SK-N-SH (cell line): ENCODE results near the gene CCNG2. TPM values are rescaled to one million over a fixed set of nuclear protein-coding genes. Genes with fewer than 3 reads are reported as not detected.

Experiments
- CTCF ChIA-PET: fragments of 300-600, 350-600 bp; formaldehyde crosslinking; extraction: SDS; loops from one replicate; lab custom pipeline; 2021; lab: Yijun Ruan, JAX
- POLR2A ChIA-PET: fragments of 350-600 bp; sonication (Branson Sonifier 250); formaldehyde crosslinking; extraction: SDS; loops from one replicate; lab custom pipeline; 2020; ENCODE audit warnings: antibody characterized with exemption, inconsistent platforms; lab: Yijun Ruan, JAX
- DNase-seq: peaks from one replicate; pipeline ENCODE4 v3.0.0; 2012
- H2AFZ ChIP-seq: fragments of 200-600 bp; sonication (generic); 2 replicates; pipeline ENCODE4 v1.8.1; 2016; ENCODE audit warnings: antibody characterized with exemption, mild to moderate bottlenecking, low read depth
- H3F3A ChIP-seq: fragments of 200-600 bp; sonication (generic); replicated peaks from 2 replicates; pipeline ENCODE3; 2016; ENCODE audit warnings: antibody characterized with exemption, mild to moderate bottlenecking; ENCODE audit not compliant: insufficient read depth
- H3K27ac ChIP-seq, 2 experiments: fragments of 200-500 bp in 1 of 2; fragments of 200-600 bp in 1 of 2; sonication (Bioruptor generic) in 1 of 2; sonication (generic), shearing (Covaris generic) in 1 of 2; 2 replicates each; pipeline versions ENCODE4 v1.5.1 to v1.6.1; 2014 to 2016; ENCODE audit warnings: low read depth in 2 of 2, inconsistent platforms in 1 of 2, low read length in 1 of 2, mild to moderate bottlenecking in 1 of 2, mixed read lengths in 1 of 2
- H3K27me3 ChIP-seq: fragments of 200-600 bp; sonication (generic), shearing (Covaris generic); 2 replicates; pipeline ENCODE4 v1.6.1; 2016; ENCODE audit warnings: mixed run types; ENCODE audit not compliant: insufficient read depth
- H3K36me3 ChIP-seq, 2 experiments: fragments of 200-500 bp in 1 of 2; fragments of 200-600 bp in 1 of 2; sonication (Bioruptor generic) in 1 of 2; sonication (generic) in 1 of 2; replicated peaks in 1 of 2; 2 replicates each; pipeline versions ENCODE3 to v1.5.1; 2014 to 2016; ENCODE audit warnings: low read length in 1 of 2, mild to moderate bottlenecking in 1 of 2; ENCODE audit not compliant: insufficient read depth in 2 of 2, control insufficient read depth in 1 of 2
- H3K4me1 ChIP-seq, 2 experiments: fragments of 200-500 bp in 1 of 2; fragments of 200-600 bp in 1 of 2; sonication (Bioruptor generic) in 1 of 2; sonication (generic), shearing (Covaris generic) in 1 of 2; 2 replicates each; pipeline versions ENCODE4 v1.5.1 to v1.6.1; 2014 to 2016; ENCODE audit warnings: low read depth in 1 of 2, low read length in 1 of 2, mixed run types in 1 of 2; ENCODE audit not compliant: insufficient read depth in 2 of 2, control insufficient read depth in 1 of 2
- H3K4me2 ChIP-seq: fragments of 200-600 bp; sonication (generic), shearing (Covaris generic); 2 replicates; pipeline ENCODE4 v1.6.1; 2017; ENCODE audit warnings: mixed run types
- H3K4me3 ChIP-seq, 2 experiments: fragments of 200-500 bp in 1 of 2; fragments of 200-600 bp in 1 of 2; sonication (Bioruptor generic) in 1 of 2; sonication (generic), shearing (Covaris generic) in 1 of 2; 2 replicates each; pipeline versions ENCODE4 v1.5.1 to v1.8.1; 2014 to 2016; ENCODE audit warnings: low read depth in 2 of 2, inconsistent platforms in 1 of 2, low read length in 1 of 2, mild to moderate bottlenecking in 1 of 2, mixed read lengths in 1 of 2, moderate library complexity in 1 of 2
- H3K79me2 ChIP-seq: fragments of 200-600 bp; sonication (generic); 2 replicates; pipeline ENCODE4 v1.8.1; 2017; ENCODE audit warnings: mild to moderate bottlenecking; ENCODE audit not compliant: insufficient read depth
- H3K9ac ChIP-seq: fragments of 200-600 bp; sonication (generic); 2 replicates; pipeline ENCODE4 v1.6.1; 2017; ENCODE audit warnings: mixed run types
- H3K9me2 ChIP-seq: fragments of 200-600 bp; sonication (generic); 2 replicates; pipeline ENCODE4 v1.6.1; 2017; ENCODE audit warnings: mixed run types
- H3K9me3 ChIP-seq: fragments of 200-600 bp; sonication (generic); 2 replicates; pipeline ENCODE4 v1.6.1; 2017; ENCODE audit warnings: mixed run types, mild to moderate bottlenecking, moderate library complexity
- H4K20me1 ChIP-seq: fragments of 200-600 bp; sonication (generic); 2 replicates; pipeline ENCODE4 v1.6.1; 2017; ENCODE audit warnings: mild to moderate bottlenecking, mixed run types; ENCODE audit not compliant: insufficient read depth
- CHD2 ChIP-seq: fragments of 150-350 bp; IDR thresholded peaks from 2 replicates; pipeline ENCODE4 v1.6.1; 2018; ENCODE audit warnings: low read length; ENCODE audit not compliant: partially characterized antibody
- CTCF ChIP-seq: fragments of 200-600 bp; sonication (generic); IDR thresholded peaks from 2 replicates; pipeline ENCODE4 v1.6.1; 2017; ENCODE audit warnings: antibody characterized with exemption, mild to moderate bottlenecking, moderate library complexity
- ELF1 ChIP-seq: IDR thresholded peaks from 2 replicates; pipeline ENCODE4 v1.4.0; 2012
- EP300 ChIP-seq, 2 experiments: IDR thresholded peaks; 2 replicates each; pipeline versions ENCODE4 v1.4.0 to v1.6.1; 2012; ENCODE audit warnings: borderline replicate concordance in 1 of 2, low read depth in 1 of 2, low read length in 1 of 2
- EZH2phosphoT487 ChIP-seq: fragments of 200-600 bp; sonication (generic); IDR thresholded peaks from 2 replicates; pipeline ENCODE4 v1.6.1; 2017; ENCODE audit warnings: low read depth, mixed run types, mild to moderate bottlenecking, antibody characterized with exemption, moderate library complexity, borderline replicate concordance
- FOXJ3 ChIP-seq: sonication (generic); formaldehyde crosslinking; IDR thresholded peaks from 2 replicates; pipeline ENCODE4 v1.5.1; 2020; ENCODE audit warnings: mild to moderate bottlenecking, missing genetic modification reagents
- FOXM1 ChIP-seq: IDR thresholded peaks from 2 replicates; pipeline ENCODE4 v1.4.0; 2012; ENCODE audit warnings: low read depth, mild to moderate bottlenecking
- GABPA ChIP-seq: IDR thresholded peaks from 2 replicates; pipeline ENCODE4 v1.4.0; 2012; ENCODE audit warnings: low read depth, mild to moderate bottlenecking
- GATA2 ChIP-seq: sonication (generic); formaldehyde crosslinking; IDR thresholded peaks from 2 replicates; pipeline ENCODE4 v1.5.0; 2020; ENCODE audit warnings: mild to moderate bottlenecking, missing genetic modification reagents
- JUND ChIP-seq: IDR thresholded peaks from 2 replicates; pipeline ENCODE4 v1.4.0; 2012
- MAX ChIP-seq: IDR thresholded peaks from 2 replicates; pipeline ENCODE4 v1.4.0; 2012; ENCODE audit warnings: low read depth
- MEF2A ChIP-seq: IDR thresholded peaks from 2 replicates; pipeline ENCODE4 v1.4.0; 2012; ENCODE audit warnings: low read depth, borderline replicate concordance
- NFIC ChIP-seq: IDR thresholded peaks from 2 replicates; pipeline ENCODE4 v1.4.0; 2012; ENCODE audit warnings: borderline replicate concordance
- RFX5 ChIP-seq: IDR thresholded peaks from 2 replicates; pipeline ENCODE4 v1.6.1; 2012; ENCODE audit warnings: mild to moderate bottlenecking, improper control_type of control experiment, low read length
- RXRA ChIP-seq: IDR thresholded peaks from 2 replicates; pipeline ENCODE4 v1.4.0; 2012; ENCODE audit warnings: low read depth, mild to moderate bottlenecking, borderline replicate concordance
- SIN3A ChIP-seq: IDR thresholded peaks from 2 replicates; pipeline ENCODE4 v1.6.1; 2012; ENCODE audit warnings: low read depth, mild to moderate bottlenecking, low read length, moderate library complexity, borderline replicate concordance
- TCF12 ChIP-seq: IDR thresholded peaks from 2 replicates; pipeline ENCODE4 v1.4.0; 2012
- TEAD4 ChIP-seq: IDR thresholded peaks from 2 replicates; pipeline ENCODE4 v1.4.0; 2012; ENCODE audit warnings: mild to moderate bottlenecking, borderline replicate concordance; ENCODE audit not compliant: insufficient read depth
- USF2 ChIP-seq: fragments of 150-350 bp; IDR thresholded peaks from 2 replicates; pipeline ENCODE4 v1.6.1; 2017; ENCODE audit warnings: antibody characterized with exemption, low read length, low read depth, borderline replicate concordance
- ZBTB33 ChIP-seq: IDR thresholded peaks from 2 replicates; pipeline ENCODE4 v1.4.0; 2012; ENCODE audit warnings: low read depth, borderline replicate concordance
- WGBS: methylation state at CpG from one replicate; pipeline ENCODE4 v1.1.6; 2017; ENCODE audit warnings: low lambda C conversion rate; 5-methylcytosine and 5-hydroxymethylcytosine counted together
- polyA plus RNA-seq, 3 experiments: library from polyadenylated mRNA; depleted of rRNA; stranded (reverse); fragments of >200 nt; gene quantifications; 2 replicates each; pipeline ENCODE4 v1.2.3, GENCODE V29; 2012

The CCNG2 gene
- polyA plus RNA-seq, 1 of the 3 experiments (the other 2 are of a cell fraction) = 8.9 TPM

GRCh38 chr4:77125961-77126360 lies 31.0 kb upstream of the CCNG2 start:
- Histone ChIP-seq H3K27me3 (no peaks in the 10 kb centered on the region; the same call in 1 of the 2 replicates), H3K4me2 (no peak overlapping the region), H3K9me3 (no peaks in the 10 kb centered on the region), H3K4me1 (peaks cover 0 to 2% of the 10 kb centered on the region in 2 experiments; a peak in 1 of 4 replicates), H2AFZ (no peak overlapping the region), H3K27ac (no peak overlapping the region), H3K79me2 (no peaks in the 10 kb centered on the region), H3K9me2 (no peaks in the 10 kb centered on the region), H3K9ac (no peak overlapping the region), H4K20me1 (no peaks in the 10 kb centered on the region), H3K4me3 (no peak overlapping the region), H3K36me3 (no peaks in the 10 kb centered on the region), H3F3A (no peaks in the 10 kb centered on the region)
- DNase-seq = no peak
- ChIA-PET CTCF (no interaction called here), POLR2A (interaction anchor here (0.6 kb wide), 1 partner anchor 31 kb away, joined by 3 read pairs; no protein-coding TSS in a partner anchor)
- 79% methylated on average over 8 of the region's 8 CpGs for WGBS
- no peak for TF ChIP-seq TEAD4
- TF ChIP-seq RXRA = no peak
- no peak for TF ChIP-seq JUND
- no peak for TF ChIP-seq GATA2
- no peak for TF ChIP-seq CHD2
- no peak for TF ChIP-seq NFIC
- TF ChIP-seq EZH2phosphoT487 = no peak
- no peak for TF ChIP-seq GABPA
- TF ChIP-seq USF2 = no peak
- TF ChIP-seq FOXJ3 (CRISPR knock-in tag) = no peak
- TF ChIP-seq MAX = no peak
- no peak for TF ChIP-seq RFX5
- TF ChIP-seq ELF1 = no peak
- no peak for TF ChIP-seq SIN3A
- no peak for TF ChIP-seq MEF2A
- TF ChIP-seq FOXM1 = no peak
- TF ChIP-seq CTCF = no peak
- TF ChIP-seq EP300 (IDR thresholded peaks at IDR 0.05; ENCODE audit: borderline replicate concordance in 1 of 2, low read depth in 1 of 2, low read length in 1 of 2) = no peak
- no peak for TF ChIP-seq TCF12
- no peak for TF ChIP-seq ZBTB33
